WTC11 (cell line): ENCODE data around the gene UMAD1.

Experiments used
- ETV6 ChIP-seq: sonication (generic); formaldehyde crosslinking; IDR thresholded peaks from 2 replicates; pipeline ENCODE4 v1.8.1; 2022; ENCODE audit warnings: mild to moderate bottlenecking, missing genetic modification reagents
- FOXP4 ChIP-seq: sonication (generic); formaldehyde crosslinking; IDR thresholded peaks from 2 replicates; pipeline ENCODE4 v1.8.0; 2022; ENCODE audit warnings: mild to moderate bottlenecking, missing genetic modification reagents
- GTF2I ChIP-seq: fragments of 250-450 bp; sonication (Bioruptor Pico); conservative IDR thresholded peaks from 2 replicates; pipeline ENCODE4 v1.4.0; 2021; ENCODE audit warnings: mild to moderate bottlenecking
- MAX ChIP-seq: sonication (generic); formaldehyde crosslinking; IDR thresholded peaks from 2 replicates; pipeline ENCODE4 v1.8.0; 2022; ENCODE audit warnings: mild to moderate bottlenecking, missing genetic modification reagents
- NFYB ChIP-seq: sonication (generic); formaldehyde crosslinking; conservative IDR thresholded peaks from 2 replicates; pipeline ENCODE4 v1.8.0; 2022; ENCODE audit warnings: low read depth, missing genetic modification reagents
- TCF7 ChIP-seq: sonication (generic); formaldehyde crosslinking; IDR thresholded peaks from 2 replicates; pipeline ENCODE4 v1.8.0; 2022; ENCODE audit warnings: mild to moderate bottlenecking, low read depth, missing genetic modification reagents, moderate library complexity
- ZNF121 ChIP-seq: sonication (generic); formaldehyde crosslinking; IDR thresholded peaks from 2 replicates; pipeline ENCODE4 v1.8.0; 2023; ENCODE audit warnings: missing genetic modification reagents
- TF ChIP-seq, protein P1 (sequence below): fragments of 200-600 bp; IDR thresholded peaks from 2 replicates; pipeline ENCODE4 v1.8.0; 2022; ENCODE audit warnings: antibody characterized with exemption
- TF ChIP-seq, protein P2 (sequence below): sonication (generic); formaldehyde crosslinking; IDR thresholded peaks from 2 replicates; pipeline ENCODE4 v1.8.1; 2023; ENCODE audit warnings: mild to moderate bottlenecking, missing genetic modification reagents, moderate library complexity

GRCh38 chr7:7792056-7792455, 151.5 kb downstream of the UMAD1 start:
- TF ChIP-seq NFYB (CRISPR knock-in tag) (no peak), GTF2I (CRISPR knock-in tag) (no peak), MAX (CRISPR knock-in tag) (no peak), FOXP4 (CRISPR knock-in tag) (no peak), ZNF121 (no peak), TCF7 (no peak), ETV6 (CRISPR knock-in tag) (no peak)
- TF ChIP-seq, protein P1, sequence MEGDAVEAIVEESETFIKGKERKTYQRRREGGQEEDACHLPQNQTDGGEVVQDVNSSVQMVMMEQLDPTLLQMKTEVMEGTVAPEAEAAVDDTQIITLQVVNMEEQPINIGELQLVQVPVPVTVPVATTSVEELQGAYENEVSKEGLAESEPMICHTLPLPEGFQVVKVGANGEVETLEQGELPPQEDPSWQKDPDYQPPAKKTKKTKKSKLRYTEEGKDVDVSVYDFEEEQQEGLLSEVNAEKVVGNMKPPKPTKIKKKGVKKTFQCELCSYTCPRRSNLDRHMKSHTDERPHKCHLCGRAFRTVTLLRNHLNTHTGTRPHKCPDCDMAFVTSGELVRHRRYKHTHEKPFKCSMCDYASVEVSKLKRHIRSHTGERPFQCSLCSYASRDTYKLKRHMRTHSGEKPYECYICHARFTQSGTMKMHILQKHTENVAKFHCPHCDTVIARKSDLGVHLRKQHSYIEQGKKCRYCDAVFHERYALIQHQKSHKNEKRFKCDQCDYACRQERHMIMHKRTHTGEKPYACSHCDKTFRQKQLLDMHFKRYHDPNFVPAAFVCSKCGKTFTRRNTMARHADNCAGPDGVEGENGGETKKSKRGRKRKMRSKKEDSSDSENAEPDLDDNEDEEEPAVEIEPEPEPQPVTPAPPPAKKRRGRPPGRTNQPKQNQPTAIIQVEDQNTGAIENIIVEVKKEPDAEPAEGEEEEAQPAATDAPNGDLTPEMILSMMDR: no peak
- TF ChIP-seq, protein P2, sequence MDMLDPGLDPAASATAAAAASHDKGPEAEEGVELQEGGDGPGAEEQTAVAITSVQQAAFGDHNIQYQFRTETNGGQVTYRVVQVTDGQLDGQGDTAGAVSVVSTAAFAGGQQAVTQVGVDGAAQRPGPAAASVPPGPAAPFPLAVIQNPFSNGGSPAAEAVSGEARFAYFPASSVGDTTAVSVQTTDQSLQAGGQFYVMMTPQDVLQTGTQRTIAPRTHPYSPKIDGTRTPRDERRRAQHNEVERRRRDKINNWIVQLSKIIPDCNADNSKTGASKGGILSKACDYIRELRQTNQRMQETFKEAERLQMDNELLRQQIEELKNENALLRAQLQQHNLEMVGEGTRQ: no peak
